Ishikawa (cell line): ENCODE data around the gene CCDC6.

Experiments
- CEBPB ChIP-seq: IDR thresholded peaks from 2 replicates; pipeline ENCODE4 v1.6.1; 2012
- TF ChIP-seq, protein P1 (sequence below): IDR thresholded peaks from 2 replicates; pipeline ENCODE4 v1.6.1; 2012; ENCODE audit warnings: low read depth, mild to moderate bottlenecking

GRCh38 chr10:59865101-59865500, 41.3 kb downstream of the CCDC6 start:
- TF ChIP-seq, protein P1, sequence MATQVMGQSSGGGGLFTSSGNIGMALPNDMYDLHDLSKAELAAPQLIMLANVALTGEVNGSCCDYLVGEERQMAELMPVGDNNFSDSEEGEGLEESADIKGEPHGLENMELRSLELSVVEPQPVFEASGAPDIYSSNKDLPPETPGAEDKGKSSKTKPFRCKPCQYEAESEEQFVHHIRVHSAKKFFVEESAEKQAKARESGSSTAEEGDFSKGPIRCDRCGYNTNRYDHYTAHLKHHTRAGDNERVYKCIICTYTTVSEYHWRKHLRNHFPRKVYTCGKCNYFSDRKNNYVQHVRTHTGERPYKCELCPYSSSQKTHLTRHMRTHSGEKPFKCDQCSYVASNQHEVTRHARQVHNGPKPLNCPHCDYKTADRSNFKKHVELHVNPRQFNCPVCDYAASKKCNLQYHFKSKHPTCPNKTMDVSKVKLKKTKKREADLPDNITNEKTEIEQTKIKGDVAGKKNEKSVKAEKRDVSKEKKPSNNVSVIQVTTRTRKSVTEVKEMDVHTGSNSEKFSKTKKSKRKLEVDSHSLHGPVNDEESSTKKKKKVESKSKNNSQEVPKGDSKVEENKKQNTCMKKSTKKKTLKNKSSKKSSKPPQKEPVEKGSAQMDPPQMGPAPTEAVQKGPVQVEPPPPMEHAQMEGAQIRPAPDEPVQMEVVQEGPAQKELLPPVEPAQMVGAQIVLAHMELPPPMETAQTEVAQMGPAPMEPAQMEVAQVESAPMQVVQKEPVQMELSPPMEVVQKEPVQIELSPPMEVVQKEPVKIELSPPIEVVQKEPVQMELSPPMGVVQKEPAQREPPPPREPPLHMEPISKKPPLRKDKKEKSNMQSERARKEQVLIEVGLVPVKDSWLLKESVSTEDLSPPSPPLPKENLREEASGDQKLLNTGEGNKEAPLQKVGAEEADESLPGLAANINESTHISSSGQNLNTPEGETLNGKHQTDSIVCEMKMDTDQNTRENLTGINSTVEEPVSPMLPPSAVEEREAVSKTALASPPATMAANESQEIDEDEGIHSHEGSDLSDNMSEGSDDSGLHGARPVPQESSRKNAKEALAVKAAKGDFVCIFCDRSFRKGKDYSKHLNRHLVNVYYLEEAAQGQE: no peak
- TF ChIP-seq CEBPB: no peak
